Astrocyte (in vitro differentiated cells and primary cell): ENCODE results near the gene PCBP3. TPM values are rescaled to one million over a fixed set of nuclear protein-coding genes. Genes with fewer than 3 reads are reported as not detected.

Experiments used
- DNase-seq: peaks from one replicate; pipeline ENCODE4 v3.0.0-alpha.2; 2010; ENCODE audit warnings: low read depth
- FAIRE-seq: peaks from 2 replicates; lab custom pipeline; 2011; peaks lifted over from hg19 to GRCh38; lab: Jason Lieb, UNC
- H2AFZ ChIP-seq: 2 replicates; pipeline ENCODE4 v1.6.0; 2012; ENCODE audit warnings: low read depth, low read length, inconsistent platforms
- H3K27ac ChIP-seq: 2 replicates; pipeline ENCODE4 v1.5.1; 2011; ENCODE audit warnings: low read depth, low read length, inconsistent platforms
- H3K27me3 ChIP-seq: 2 replicates; pipeline ENCODE4 v1.6.0; 2011; ENCODE audit warnings: low read length, inconsistent platforms; ENCODE audit not compliant: insufficient read depth
- H3K36me3 ChIP-seq: 2 replicates; pipeline ENCODE4 v1.5.1; 2011; ENCODE audit warnings: low read length, inconsistent platforms; ENCODE audit not compliant: insufficient read depth
- H3K4me1 ChIP-seq: 2 replicates; pipeline ENCODE4 v1.5.1; 2011; ENCODE audit warnings: low read length, inconsistent platforms; ENCODE audit not compliant: insufficient read depth
- H3K4me2 ChIP-seq: 2 replicates; pipeline ENCODE4 v1.6.0; 2012; ENCODE audit warnings: low read length, inconsistent platforms
- H3K4me3 ChIP-seq: 2 replicates; pipeline ENCODE4 v1.5.1; 2011; ENCODE audit warnings: low read depth, mild to moderate bottlenecking, low read length, inconsistent platforms; ENCODE audit not compliant: insufficient read depth
- H3K79me2 ChIP-seq: 2 replicates; pipeline ENCODE4 v1.6.0; 2012; ENCODE audit warnings: mild to moderate bottlenecking, low read length, inconsistent platforms; ENCODE audit not compliant: insufficient read depth
- H3K9ac ChIP-seq: 2 replicates; pipeline ENCODE4 v1.6.0; 2012; ENCODE audit warnings: mild to moderate bottlenecking, low read length, inconsistent platforms
- H3K9me3 ChIP-seq: 2 replicates; pipeline ENCODE4 v1.5.1; 2012; ENCODE audit warnings: low read depth, mild to moderate bottlenecking, low read length, inconsistent platforms; ENCODE audit not compliant: insufficient read depth
- H4K20me1 ChIP-seq: 2 replicates; pipeline ENCODE4 v1.6.0; 2012; ENCODE audit warnings: low read length, inconsistent platforms; ENCODE audit not compliant: insufficient read depth
- H3K27ac Mint-ChIP-seq: one replicate; pipeline ENCODE4 v1.8.0; 2021; ENCODE audit warnings: mild to moderate bottlenecking, mixed read lengths; ENCODE audit not compliant: unreplicated experiment
- H3K27me3 Mint-ChIP-seq: one replicate; pipeline ENCODE4 v1.8.0; 2021; ENCODE audit warnings: low read depth, mixed read lengths; ENCODE audit not compliant: unreplicated experiment
- H3K36me3 Mint-ChIP-seq: one replicate; pipeline ENCODE4 v1.8.0; 2021; ENCODE audit warnings: low read depth, mixed read lengths; ENCODE audit not compliant: unreplicated experiment
- H3K4me1 Mint-ChIP-seq: one replicate; pipeline ENCODE4 v1.8.0; 2021; ENCODE audit warnings: low read depth, mixed read lengths; ENCODE audit not compliant: unreplicated experiment
- H3K4me3 Mint-ChIP-seq: one replicate; pipeline ENCODE4 v1.8.0; 2021; ENCODE audit warnings: mild to moderate bottlenecking, moderate library complexity, mixed read lengths; ENCODE audit not compliant: unreplicated experiment
- H3K9me3 Mint-ChIP-seq: one replicate; pipeline ENCODE4 v1.8.0; 2021; ENCODE audit warnings: mild to moderate bottlenecking, mixed read lengths; ENCODE audit not compliant: unreplicated experiment
- CTCF ChIP-seq: IDR thresholded peaks from 2 replicates; pipeline ENCODE4 v1.5.1; 2011; ENCODE audit warnings: low read depth, mild to moderate bottlenecking, inconsistent platforms, low read length, moderate library complexity; ENCODE audit not compliant: insufficient read depth
- EZH2 ChIP-seq: IDR thresholded peaks from 2 replicates; pipeline ENCODE4 v1.6.1; 2012; ENCODE audit warnings: mild to moderate bottlenecking, low read length, inconsistent platforms; ENCODE audit not compliant: insufficient read depth
- total RNA-seq: library from RNA; stranded (reverse); gene quantifications from 2 replicates; pipeline ENCODE4 v1.2.1, GENCODE V29; 2021

Gene PCBP3
- total RNA-seq, 1 donor from 2014 or later: 1.8 TPM

GRCh38 chr21:45857761-45858160, 214.2 kb downstream of the PCBP3 start:
- no peak for DNase-seq
- no peak overlapping the region for H3K4me2 ChIP-seq

DNA sequence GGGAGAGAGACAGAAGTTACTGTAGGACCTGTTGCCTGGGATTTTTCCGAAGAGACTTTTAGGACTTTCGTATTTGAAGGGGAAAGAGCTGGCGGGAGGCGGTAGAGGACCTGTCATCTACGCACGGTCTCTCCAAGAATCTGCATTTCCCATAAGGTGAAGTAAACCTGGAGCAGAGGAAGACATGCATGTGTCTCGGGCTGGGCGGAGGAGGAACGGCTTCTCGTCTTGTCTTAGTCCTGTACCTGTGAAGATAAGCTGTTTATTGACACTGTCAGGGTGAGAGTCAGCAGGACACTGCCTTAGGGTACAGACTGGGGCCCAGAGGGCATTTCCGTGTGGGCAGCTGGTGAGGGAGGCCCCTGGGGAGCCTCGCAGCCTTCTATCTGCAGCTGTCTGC, 214.7 kb downstream of the PCBP3 start:
- no peak for FAIRE-seq
- Histone ChIP-seq H3K4me3 (no peak overlapping the region), H3K4me1 (peaks cover 7% of the 10 kb centered on the region), H3K79me2 (no peaks in the 10 kb centered on the region), H3K36me3 (no peaks in the 10 kb centered on the region), H3K4me2 (no peak overlapping the region), H3K27ac (no peak overlapping the region), H3K9me3 (no peaks in the 10 kb centered on the region), H3K27me3 (no peaks in the 10 kb centered on the region), H2AFZ (no peak overlapping the region), H3K9ac (no peak overlapping the region), H4K20me1 (no peaks in the 10 kb centered on the region)
- TF ChIP-seq CTCF: no peak
- no peak overlapping the region for H3K27ac Mint-ChIP-seq
- H3K9me3 Mint-ChIP-seq: peaks cover under 1% of the 10 kb centered on the region
- H3K4me3 Mint-ChIP-seq: no peak overlapping the region
- no peaks in the 10 kb centered on the region for H3K36me3 Mint-ChIP-seq
- peaks cover 17% of the 10 kb centered on the region for H3K27me3 Mint-ChIP-seq
- no peak for DNase-seq
- H3K4me1 Mint-ChIP-seq: peaks cover 11% of the 10 kb centered on the region

More at GRCh38 chr21:45857761-45858160, 214.2 kb downstream of the PCBP3 start:
- Mint-ChIP-seq H3K4me3 (no peak overlapping the region), H3K27ac (no peak overlapping the region), H3K36me3 (no peaks in the 10 kb centered on the region), H3K9me3 (peaks cover 2% of the 10 kb centered on the region), H3K27me3 (peaks cover 17% of the 10 kb centered on the region), H3K4me1 (peaks cover 11% of the 10 kb centered on the region)
- TF ChIP-seq EZH2 (no peak), CTCF (no peak)
- H2AFZ ChIP-seq: no peak overlapping the region
- H3K4me3 ChIP-seq: no peak overlapping the region
- no peak for FAIRE-seq
- no peaks in the 10 kb centered on the region for H3K9me3 ChIP-seq
- H3K36me3 ChIP-seq: no peaks in the 10 kb centered on the region
- no peaks in the 10 kb centered on the region for H4K20me1 ChIP-seq
- H3K27ac ChIP-seq: no peak overlapping the region
- H3K27me3 ChIP-seq: no peaks in the 10 kb centered on the region
- H3K79me2 ChIP-seq: no peaks in the 10 kb centered on the region
- peaks cover 7% of the 10 kb centered on the region for H3K4me1 ChIP-seq
- H3K9ac ChIP-seq: no peak overlapping the region

DNA sequence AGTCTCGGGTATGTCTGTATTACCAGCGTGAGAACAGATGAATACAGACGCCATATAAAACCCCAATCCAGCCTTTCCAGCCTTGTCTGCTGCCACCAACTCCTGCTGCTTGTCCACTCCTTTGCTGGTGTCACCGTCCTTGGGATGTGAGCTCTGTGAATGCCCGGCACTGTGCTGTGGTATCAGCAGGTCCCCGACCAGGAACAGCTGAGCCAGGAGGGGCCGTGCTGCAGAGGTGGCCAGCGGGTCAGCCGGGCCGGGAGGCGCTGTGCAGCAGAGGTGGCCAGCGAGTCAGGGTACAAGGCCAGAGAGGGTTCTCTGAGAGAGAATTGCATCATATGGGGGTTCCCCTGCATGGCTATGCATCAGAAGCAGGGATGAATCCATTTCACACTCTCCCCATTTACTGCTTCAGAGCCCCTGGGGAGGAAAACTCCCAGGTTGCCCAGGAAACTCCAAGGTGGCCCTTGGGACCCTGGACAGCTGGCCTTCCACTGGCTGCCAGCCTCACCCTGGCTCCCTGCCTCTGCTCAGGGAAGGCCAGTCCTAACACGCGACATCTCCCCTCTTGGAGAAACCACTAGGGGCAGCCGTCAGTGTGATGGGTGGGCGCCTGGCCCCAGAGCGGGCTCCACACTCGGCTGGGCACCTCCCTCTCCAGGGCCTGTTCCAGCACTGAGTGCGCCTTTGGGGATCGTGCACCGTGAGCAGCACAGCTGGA, 215.7 kb downstream of the PCBP3 start:
- Histone ChIP-seq H3K9ac (no peak overlapping the region), H3K9me3 (no peaks in the 10 kb centered on the region), H3K36me3 (no peaks in the 10 kb centered on the region), H3K4me2 (no peak overlapping the region), H2AFZ (no peak overlapping the region), H3K4me3 (no peak overlapping the region), H4K20me1 (no peaks in the 10 kb centered on the region), H3K27ac (no peak overlapping the region), H3K79me2 (no peaks in the 10 kb centered on the region), H3K4me1 (peaks cover 12% of the 10 kb centered on the region), H3K27me3 (no peaks in the 10 kb centered on the region)
- FAIRE-seq (no peak), DNase-seq (no peak)
- no peak overlapping the region for H3K27ac Mint-ChIP-seq
- H3K27me3 Mint-ChIP-seq: peaks cover 13% of the 10 kb centered on the region
- H3K4me1 Mint-ChIP-seq: peaks cover 14% of the 10 kb centered on the region
- H3K4me3 Mint-ChIP-seq: no peak overlapping the region
- TF ChIP-seq CTCF (no peak), EZH2 (no peak)
- no peaks in the 10 kb centered on the region for H3K9me3 Mint-ChIP-seq
- H3K36me3 Mint-ChIP-seq: no peaks in the 10 kb centered on the region
